NCI-H1092 treated with DMSO at 0.1 percent for 48 hours (cell line): ENCODE results near the gene STK17A.
"Not testable (repeated sequence)": the region's sequence is repeated elsewhere in the genome, so short reads cannot be mapped to it uniquely, and the experiment has no call there.

Source experiments
- DNase-seq: peaks from one replicate; lab custom pipeline; 2025; lab: John Stamatoyannopoulos, UW

Gene STK17A

DNA sequence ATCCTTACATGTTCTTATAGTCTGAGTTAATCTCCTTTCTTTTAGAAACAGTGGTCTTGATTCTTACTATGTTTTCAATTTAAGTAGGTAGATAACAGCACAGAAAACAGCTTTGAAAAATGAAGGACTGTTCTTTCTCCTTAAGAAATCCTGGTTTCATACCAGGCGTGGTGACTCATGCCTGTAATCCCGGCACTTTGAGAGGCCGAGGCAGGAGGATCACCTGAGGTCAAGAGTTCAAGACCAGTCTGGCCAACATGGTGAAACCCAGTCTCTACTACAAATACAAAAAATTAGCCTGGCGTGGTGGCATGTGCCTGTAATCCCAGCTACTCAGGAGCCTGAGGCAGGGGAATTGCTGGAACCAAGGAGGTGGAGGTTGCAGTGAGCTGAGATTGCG is 13.5 kb downstream of the STK17A start:
- DNase-seq, result not testable (repeated sequence)

DNA sequence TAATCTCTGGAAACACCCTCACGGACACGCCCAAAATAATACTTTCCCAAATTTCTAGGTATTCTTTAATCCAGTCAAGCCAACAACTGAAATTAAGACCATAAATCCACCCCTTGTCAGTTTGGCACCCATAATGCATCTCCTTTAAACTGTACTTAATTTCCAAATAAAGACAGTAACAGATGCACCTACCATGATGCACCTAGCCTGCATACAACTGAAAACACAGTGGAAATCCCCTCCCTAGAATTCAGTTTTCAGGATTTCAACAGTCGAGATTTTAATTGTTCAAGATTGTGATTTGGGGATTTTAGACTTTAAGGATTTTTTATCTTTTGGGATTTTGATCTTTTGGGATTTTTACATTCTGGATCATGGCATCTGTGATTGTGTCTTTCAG is 17.1 kb downstream of the STK17A start:
- no peak for DNase-seq

DNA sequence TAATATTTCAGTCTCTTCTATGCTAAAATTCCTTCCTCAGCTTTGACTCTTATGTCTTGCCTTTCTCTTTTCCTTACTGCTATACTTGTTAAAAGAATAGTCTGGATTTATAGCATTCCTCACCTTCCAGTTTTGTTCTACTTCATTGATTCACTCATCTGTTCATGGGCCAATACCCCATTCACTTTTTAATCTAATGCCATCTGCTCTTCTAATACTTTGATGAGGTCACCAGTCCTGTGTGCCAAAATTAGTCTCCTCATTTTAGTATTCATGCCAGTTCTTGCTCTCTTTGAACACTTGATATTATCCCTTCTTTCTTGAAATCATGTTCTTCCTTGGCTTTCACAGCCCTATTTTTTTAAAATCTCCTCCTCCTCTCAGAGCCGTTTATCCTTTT is 19.3 kb downstream of the STK17A start:
- DNase-seq, result no peak

DNA sequence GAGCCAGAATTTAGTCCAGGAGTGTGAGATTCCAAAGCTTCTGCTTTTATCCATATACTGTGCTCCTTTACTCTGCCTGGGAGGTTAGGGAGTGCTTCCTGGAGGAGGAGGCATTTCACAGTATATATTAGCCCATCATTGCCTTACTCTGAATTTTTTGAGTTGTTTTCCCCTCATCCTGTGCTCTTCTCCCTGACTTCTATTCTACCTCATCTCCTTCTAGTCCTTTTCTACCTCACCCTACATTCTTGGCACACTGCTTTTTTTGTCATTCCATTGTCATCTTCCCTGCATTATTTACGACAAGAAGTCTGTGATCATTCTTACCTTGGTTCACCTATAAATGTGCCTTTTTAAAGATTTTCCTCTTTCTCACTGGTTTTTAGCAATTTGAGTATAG is 21.3 kb downstream of the STK17A start:
- no peak for DNase-seq

DNA sequence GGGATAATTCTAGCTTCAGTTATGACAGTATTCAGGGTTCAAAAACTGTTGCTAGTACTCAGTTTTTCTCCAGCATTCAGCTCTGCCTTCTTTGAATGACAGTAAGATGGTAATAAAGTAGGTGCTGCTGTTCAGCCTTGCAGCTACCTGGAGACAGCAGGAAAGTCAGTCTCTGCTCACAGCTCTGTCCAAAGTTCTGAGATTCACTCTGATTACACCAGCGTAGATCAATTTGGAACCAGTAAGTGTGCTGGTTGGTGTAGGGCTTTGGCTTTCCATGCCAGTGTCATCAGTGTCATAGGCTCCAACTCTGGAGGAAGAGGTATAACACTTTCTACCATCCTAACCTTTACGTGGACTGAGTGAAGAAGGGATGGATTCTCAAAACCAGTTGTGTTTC is 26.2 kb downstream of the STK17A start:
- no peak for DNase-seq

DNA sequence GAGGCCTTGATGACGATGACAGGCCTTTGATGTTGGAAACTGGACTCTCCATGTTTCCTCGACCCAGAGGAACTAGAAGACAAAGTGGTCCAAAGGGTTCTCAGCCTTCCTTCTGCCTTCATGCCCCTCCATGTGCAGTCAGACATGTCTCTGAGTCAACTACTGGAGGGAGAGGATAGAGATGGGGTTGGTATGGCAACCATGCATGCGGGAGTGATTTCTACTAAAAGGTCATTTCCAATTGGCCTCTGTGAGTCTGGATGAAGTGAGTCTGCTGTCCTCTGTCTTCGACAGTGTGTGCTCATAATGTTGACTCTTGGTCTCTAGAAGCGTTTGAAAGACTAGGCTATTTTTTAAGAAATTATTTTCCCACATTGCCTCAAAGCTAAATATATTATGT is 29.2 kb downstream of the STK17A start:
- no peak for DNase-seq

DNA sequence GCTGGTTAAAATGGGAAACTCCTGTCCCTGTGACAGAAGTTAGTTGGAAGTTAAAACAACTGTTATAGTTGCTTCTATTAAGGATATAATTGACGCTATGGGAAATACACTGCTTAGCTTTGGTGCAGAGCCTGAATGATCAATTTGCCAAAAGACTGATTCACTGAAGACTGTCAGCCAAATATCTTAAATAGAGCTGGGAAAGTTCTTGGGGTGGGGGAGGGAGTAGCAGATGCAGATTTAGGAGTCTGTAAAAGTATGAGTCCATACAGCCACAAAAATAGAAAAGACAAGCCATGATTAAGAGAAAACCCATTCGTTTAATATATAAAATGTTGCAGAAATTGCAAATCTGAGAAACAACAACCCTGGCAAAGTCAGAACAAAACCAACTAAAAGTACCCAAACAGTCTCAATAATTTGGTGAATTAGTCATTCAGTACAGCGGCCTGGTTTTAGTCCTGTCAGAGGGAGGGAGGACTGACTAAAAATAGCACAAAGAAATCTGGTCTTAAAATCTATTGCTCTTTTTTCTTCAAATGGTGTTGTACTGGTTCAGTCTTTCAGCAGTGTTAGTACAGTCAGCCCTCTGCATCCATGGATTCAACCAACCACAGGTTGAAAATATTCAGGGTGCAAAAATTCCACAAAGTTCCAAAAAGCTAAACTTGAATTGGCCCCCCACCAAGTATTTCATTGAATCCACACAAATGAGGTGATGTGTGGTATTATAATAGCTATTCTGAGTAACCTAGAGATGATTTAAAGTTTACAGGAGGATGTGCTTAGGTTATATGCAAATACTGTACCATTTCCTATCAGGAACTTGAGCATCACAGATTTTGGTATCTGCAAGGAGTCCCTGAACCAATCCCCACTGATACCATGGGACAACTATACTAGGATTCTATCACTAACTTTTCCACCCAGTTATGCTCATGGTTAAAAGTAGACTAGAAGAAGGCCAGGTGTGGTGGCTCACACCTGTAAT is 30.0 kb downstream of the STK17A start:
- DNase-seq, result no peak

DNA sequence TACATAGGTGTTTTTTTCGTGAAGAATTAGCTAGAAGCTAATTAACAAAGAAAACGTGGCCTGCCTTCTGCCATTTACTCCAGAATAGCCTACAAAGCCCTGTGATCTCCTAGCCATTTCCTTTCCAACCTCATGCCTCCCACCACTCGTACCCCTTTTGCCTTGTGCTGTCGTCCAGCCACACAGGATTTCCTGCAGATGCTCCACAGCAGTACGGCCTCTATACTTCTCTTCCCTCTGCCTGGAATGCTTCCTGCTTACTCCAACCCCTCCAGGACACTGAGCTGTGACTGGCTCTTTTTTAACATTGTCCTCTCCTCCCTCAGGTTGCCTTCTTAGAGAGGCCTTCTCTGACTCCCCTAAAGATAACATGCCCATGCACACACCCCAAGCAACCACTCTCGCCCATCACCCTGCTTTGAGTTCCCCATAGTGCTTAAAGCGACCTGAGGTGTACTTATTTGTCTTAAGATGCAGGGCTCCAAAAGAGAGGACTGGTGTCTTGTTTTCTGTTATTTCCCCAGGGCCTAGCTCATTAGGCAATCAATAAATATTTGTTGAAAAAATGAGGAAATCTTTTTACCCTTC is 32.7 kb downstream of the STK17A start:
- DNase-seq, result no peak

DNA sequence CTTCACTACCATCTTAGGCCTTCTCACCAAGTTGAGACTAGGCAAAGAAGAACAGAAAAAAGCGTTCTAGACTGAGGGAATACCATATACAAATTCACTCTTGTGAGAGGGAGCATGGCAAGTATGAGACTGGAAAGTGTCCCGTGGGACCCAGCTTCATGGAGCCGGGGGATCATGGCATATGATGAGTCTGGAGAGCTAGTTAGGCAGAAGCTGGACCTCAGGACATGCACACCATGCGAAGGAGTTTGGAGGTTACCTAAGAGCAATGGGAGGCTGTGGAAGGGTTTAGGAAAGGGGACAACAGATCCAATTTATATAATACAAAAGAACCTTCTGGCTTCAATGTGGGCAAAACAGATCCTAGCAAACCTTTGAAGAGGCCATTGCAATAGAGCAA is 34.1 kb downstream of the STK17A start:
- no peak for DNase-seq

DNA sequence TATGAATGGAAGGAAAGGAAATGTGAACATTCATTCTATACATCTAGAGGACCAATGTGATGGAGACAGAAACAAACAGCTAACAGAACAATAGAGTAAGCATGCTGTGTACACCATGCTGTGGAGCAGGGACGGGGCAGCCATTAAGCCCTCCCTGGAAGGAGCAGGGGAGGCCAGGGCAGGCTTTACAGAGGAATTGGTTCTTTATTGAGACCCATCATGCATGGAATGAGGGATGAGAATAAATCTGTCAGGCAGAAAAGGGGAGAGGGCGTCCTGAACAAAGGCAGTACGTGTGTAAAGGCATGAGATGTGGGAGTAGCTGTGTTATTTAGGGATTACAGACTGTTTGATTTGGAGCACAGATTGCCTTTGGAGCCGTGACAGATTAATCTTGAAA is 35.2 kb downstream of the STK17A start:
- no peak for DNase-seq

DNA sequence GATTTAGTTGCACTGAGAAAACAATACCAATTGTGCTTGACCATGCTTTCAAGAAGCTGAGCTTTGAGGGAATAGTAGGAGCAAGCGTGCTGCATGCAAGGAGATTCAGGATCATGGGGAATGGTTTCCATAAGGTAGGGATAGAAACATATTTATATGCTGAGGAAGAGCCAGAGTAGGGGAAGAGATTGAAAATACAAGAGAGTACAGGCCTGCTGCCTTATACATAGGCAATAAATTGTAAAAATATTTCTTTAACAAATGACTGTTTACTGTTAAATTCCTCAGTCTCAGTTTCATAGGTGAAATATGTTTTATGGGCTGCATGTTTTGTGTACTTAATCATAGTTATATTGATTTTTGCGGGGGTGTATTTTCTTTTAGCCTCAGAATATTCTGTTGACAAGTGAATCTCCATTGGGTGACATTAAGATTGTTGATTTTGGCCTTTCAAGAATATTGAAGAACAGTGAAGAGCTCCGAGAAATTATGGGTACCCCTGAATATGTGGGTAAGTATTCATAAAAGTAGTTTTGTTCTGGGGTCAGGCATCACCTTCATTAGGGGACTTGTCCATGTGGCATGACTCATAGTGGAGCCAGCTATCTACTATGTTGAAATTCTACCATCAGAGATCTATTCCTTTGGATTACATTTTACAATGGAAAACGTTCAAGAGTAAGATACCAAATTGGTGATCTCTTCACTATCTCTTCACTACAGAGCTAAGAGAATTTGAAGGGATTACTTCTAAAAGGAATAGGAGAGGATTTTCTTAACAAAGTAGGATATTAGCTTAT is 36.5 kb downstream of the STK17A start:
- DNase-seq, result no peak

DNA sequence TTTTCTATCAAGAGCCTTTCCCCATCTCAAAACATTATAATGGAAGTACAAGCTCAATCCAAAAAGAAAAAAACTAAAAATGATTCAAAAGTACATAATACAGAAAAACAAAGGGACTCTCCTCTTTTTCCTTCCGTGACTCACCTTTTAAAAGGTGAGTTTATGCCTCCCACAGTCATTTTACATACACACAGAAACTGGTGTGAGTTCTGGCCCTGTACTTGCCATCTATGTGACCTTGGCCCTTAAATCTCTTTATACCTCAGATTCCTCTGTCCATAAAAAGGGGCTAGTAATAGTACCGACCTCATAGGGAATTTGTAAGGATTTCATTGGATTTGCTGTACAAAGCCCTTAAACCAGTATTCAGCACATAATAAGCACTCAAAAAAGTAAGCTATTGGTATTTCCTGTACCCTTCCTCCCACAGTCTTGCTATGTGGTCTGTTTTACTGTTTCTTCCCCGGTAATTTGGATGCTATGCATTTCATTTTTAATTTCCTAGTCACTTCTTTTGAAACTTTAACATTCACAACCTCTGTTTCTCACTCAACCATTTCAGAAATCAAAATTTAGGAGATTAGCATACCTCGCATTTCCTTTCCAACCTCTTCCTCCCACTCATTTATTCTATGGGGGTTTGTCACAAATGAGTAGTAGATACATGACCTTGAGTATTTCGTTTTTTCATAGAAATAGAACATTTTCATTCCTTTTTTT is 39.0 kb downstream of the STK17A start:
- no peak for DNase-seq

DNA sequence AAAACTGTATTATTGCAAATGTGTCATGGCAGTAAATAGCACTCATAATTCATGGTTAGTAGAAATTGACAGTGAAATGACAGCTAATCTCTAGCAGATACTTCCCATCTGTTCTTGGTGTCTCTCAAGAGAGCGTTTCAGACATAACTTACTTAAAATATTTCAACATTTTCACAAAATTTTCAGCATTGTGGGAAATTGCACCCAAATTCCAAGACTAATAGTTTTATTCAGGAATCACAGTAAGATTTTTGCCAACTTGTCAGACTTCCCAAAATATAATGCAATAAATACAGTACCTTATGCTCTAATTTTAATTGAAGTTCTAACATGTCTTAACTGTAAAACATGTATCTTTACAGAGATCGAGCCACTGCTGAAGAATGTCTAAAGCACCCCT is 41.2 kb downstream of the STK17A start:
- no peak for DNase-seq

DNA sequence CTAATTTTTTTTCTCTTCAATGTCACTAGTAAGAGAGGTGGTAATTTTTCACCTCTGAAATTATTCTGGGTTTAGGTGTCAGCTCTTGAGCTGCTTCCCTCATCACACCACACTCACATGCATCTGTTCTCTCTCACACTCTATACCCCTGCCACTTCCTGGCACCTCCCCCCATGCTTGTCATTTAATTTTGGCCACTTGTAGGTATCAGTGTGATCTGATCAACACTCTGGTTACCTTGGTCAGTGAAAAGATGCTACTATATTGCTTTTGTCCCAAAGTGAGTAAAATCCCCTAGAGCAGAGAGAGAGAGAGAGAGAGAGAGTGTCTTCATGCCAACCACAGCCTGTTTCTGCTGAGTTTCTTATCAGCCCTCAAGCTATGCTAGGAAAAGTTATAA is 42.5 kb downstream of the STK17A start:
- DNase-seq, result no peak

DNA sequence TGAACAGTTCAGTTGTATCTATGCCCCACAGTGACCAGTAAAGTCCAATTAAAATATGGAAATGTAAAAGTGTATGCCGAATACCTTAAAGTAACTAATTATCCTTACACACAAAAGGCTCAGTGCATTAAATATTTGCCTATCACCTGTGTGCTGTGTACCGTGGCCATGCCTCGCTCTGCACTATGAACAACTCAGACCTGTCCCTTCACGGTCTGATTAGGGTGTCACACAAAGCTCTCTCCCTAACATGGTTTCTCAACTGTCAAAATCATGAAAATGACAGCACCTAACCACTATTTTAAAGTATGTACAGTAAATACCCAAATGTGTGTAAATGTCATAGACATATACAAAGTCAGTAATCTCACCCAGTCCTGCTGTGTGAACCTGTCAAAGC is 43.1 kb downstream of the STK17A start:
- DNase-seq, result no peak

DNA sequence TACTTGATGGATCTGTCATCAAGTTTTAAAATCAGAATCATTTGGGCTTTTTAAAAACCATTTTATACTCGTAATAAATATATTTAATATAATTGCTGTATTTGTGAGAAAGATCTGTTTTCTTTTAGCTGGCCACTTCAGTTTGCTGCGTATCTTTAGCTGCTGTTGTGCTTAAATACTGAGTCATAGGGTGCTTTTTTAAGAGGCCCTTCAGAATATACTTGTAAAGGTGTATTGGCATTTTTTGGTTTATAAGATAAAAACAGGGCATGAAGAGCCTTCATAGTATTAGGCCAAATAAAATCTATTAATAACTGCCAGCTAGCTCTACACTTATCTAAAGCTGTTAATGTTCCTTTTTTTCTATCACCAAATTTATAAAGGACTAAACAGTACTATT is 43.8 kb downstream of the STK17A start:
- DNase-seq, result no peak

DNA sequence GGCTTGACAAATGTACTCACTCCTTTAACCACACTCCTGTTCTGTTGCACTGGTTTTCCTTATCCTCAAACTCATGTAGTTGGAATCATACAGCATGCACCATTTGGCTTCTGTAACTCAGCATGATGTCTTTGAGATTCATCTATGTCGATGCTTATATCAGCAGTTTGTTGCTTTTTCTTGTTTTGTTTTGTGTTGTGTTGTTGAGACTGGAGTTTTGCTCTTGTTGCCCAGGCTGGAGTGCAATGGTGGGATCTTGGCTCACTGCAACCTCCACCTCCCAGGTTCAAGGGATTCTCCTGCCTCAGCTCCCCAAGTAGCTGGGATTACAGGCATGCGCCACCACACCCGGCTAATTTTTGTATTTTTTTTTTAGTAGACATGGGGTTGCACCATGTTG is 44.9 kb downstream of the STK17A start:
- not testable (repeated sequence) for DNase-seq

DNA sequence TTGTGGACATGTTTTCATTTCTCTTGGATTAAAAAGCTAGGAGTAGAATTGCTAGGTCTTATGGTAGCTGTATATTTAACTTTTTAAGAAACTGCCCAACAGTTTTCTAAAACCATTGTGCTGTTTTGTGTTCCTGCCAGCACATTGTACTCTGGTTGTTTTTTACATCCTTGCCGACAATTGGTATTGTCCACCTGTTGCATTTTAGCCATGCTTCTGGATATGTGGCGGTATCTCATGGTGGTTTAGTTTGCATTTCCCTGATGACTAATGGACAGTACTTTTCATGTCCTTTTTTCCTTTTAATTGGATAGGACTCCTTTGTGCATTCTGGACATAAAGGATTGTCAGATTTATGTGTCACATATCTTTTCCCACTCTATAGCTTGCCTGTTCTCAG is 45.5 kb downstream of the STK17A start:
- no peak for DNase-seq

DNA sequence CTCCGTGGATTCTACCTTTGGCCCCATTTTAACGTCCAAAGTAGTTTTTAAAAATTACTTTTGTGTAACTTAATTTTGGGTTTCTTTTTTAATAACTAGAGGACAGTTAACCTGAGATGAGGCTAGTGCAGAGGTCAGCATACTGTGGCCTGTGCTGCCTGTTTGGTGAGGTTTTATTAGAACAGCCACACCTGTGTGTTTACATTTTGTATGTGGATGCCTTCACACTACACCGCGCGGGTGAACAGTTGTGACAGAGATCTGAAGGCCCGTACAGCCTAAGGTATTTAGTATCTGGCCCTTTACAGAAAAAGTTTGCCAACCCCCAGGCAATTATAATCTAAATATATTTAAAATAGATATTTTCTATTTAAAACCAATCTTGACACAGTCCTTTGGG is 46.9 kb downstream of the STK17A start:
- DNase-seq, result no peak

DNA sequence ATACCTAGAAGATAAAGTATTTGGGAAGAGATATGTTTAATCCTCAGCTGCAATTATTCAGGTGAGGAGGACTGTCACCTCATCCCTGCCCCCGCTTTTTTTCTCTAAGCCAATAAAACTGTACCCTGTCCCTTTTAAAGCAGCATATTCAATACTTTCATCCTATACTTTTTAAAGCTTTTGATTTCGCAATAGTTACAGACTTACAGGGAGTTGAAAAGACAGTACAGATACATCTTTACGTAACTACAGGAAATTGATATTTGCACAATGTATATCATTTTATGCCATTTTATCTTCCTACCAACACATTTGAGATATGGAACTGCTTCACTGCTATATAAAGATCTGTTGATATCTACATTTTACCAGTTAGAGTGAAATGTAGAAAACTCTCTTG is 47.6 kb downstream of the STK17A start:
- no peak for DNase-seq

DNA sequence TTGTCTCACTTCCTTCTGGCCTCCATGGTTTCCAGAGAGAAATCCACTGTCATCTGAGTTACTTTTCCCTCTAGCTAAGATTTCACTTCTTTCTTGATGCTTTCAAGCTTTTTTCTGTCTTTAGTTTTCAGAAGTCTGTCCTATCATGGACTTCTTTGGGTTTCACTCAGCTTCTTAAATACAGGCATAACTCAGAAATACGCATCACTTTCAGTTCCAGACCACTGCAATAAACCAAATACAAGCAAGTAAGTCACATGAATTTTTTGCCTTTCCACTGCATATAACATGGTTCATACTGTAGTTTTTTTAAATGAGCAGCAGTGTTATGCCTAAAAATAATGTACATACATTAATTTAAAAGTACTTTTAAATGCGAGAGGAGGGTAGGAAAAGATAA is 48.7 kb downstream of the STK17A start:
- DNase-seq, result no peak

DNA sequence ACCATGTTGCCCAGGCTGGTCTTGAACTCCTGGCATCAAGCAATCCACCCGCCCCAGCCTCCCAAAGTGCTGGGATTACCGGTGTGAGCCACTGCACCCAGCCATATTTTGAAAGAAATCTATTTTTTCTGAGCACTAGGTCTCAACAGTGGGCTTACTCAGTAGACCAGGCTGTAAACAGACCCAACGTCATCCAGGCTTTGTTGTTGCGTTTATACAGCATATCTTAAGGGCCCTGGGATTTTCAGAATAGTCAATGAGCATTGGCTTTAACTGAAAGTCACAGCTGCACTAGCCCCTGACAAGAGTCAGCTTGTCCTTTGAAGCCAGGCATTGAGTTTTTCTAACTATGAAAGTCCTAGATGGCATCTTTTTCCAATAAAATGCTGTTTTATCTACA is 49.8 kb downstream of the STK17A start:
- no peak for DNase-seq
